ENCODE measurements around the gene BICDL2. TPM values are rescaled to one million over a fixed set of nuclear protein-coding genes. Genes with fewer than 3 reads are reported as not detected.

BICDL2 gene
- total and polyA plus RNA-seq, 9 of the 15 experiments (the other 6 are each of a cell fraction or from before 2014, with no cell fraction given) = 0.09 to 0.28 (median 0.09) TPM; not detected in 6

DNA sequence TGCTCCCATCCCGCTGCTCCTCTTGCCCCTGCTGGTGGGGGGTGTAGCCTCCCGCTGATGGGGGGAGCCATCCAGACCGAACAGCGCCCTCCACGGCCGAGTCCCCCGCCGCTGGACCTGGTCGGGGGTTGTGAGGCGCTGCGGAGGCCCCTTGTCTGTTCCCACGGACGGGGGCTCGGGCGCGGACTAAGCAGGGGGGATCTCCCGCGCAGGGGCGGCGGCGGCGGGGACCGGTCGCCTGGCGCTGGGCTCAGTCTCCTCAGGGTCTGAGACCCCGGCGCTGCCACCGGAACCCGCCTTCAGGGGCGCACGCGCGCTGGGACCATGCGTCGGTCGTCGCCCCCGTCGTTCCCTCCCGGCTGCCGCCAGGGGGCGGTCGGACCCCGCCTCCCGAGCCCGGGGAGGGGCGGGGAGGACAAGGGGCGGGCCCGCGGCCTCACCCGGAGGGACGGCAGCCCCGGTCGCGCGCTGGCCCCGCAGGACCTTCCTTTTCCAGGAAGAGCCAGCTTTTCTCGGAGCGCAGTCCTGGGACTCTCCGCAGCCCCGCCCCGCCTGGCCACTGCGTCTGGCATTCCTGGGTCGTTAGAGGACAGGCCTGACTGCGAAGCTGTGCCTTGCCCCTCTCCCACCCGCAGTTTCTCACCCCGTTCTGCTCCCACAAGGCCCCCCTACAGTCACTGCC lies 22.4 kb upstream of the BICDL2 start (continued):
- TF ChIP-seq GATAD2A (IDR thresholded peaks at IDR 0.05) = peak; percentile 11; the same call in 1 of the 2 replicates
- TF ChIP-seq, protein P1, sequence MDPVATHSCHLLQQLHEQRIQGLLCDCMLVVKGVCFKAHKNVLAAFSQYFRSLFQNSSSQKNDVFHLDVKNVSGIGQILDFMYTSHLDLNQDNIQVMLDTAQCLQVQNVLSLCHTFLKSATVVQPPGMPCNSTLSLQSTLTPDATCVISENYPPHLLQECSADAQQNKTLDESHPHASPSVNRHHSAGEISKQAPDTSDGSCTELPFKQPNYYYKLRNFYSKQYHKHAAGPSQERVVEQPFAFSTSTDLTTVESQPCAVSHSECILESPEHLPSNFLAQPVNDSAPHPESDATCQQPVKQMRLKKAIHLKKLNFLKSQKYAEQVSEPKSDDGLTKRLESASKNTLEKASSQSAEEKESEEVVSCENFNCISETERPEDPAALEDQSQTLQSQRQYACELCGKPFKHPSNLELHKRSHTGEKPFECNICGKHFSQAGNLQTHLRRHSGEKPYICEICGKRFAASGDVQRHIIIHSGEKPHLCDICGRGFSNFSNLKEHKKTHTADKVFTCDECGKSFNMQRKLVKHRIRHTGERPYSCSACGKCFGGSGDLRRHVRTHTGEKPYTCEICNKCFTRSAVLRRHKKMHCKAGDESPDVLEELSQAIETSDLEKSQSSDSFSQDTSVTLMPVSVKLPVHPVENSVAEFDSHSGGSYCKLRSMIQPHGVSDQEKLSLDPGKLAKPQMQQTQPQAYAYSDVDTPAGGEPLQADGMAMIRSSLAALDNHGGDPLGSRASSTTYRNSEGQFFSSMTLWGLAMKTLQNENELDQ (CRISPR knock-in tag; IDR thresholded peaks at IDR 0.05; ENCODE audit: borderline replicate concordance) = no peak
- TF ChIP-seq ZZZ3 (IDR thresholded peaks at IDR 0.05) = no peak
- TF ChIP-seq, protein P2, sequence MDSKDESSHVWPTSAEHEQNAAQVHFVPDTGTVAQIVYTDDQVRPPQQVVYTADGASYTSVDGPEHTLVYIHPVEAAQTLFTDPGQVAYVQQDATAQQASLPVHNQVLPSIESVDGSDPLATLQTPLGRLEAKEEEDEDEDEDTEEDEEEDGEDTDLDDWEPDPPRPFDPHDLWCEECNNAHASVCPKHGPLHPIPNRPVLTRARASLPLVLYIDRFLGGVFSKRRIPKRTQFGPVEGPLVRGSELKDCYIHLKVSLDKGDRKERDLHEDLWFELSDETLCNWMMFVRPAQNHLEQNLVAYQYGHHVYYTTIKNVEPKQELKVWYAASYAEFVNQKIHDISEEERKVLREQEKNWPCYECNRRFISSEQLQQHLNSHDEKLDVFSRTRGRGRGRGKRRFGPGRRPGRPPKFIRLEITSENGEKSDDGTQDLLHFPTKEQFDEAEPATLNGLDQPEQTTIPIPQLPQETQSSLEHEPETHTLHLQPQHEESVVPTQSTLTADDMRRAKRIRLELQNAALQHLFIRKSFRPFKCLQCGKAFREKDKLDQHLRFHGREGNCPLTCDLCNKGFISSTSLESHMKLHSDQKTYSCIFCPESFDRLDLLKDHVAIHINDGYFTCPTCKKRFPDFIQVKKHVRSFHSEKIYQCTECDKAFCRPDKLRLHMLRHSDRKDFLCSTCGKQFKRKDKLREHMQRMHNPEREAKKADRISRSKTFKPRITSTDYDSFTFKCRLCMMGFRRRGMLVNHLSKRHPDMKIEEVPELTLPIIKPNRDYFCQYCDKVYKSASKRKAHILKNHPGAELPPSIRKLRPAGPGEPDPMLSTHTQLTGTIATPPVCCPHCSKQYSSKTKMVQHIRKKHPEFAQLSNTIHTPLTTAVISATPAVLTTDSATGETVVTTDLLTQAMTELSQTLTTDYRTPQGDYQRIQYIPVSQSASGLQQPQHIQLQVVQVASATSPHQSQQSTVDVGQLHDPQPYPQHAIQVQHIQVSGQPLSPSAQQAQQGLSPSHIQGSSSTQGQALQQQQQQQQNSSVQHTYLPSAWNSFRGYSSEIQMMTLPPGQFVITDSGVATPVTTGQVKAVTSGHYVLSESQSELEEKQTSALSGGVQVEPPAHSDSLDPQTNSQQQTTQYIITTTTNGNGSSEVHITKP (IDR thresholded peaks at IDR 0.05; ENCODE audit: partially characterized antibody) = peak; percentile 19
- TF ChIP-seq, protein P3, sequence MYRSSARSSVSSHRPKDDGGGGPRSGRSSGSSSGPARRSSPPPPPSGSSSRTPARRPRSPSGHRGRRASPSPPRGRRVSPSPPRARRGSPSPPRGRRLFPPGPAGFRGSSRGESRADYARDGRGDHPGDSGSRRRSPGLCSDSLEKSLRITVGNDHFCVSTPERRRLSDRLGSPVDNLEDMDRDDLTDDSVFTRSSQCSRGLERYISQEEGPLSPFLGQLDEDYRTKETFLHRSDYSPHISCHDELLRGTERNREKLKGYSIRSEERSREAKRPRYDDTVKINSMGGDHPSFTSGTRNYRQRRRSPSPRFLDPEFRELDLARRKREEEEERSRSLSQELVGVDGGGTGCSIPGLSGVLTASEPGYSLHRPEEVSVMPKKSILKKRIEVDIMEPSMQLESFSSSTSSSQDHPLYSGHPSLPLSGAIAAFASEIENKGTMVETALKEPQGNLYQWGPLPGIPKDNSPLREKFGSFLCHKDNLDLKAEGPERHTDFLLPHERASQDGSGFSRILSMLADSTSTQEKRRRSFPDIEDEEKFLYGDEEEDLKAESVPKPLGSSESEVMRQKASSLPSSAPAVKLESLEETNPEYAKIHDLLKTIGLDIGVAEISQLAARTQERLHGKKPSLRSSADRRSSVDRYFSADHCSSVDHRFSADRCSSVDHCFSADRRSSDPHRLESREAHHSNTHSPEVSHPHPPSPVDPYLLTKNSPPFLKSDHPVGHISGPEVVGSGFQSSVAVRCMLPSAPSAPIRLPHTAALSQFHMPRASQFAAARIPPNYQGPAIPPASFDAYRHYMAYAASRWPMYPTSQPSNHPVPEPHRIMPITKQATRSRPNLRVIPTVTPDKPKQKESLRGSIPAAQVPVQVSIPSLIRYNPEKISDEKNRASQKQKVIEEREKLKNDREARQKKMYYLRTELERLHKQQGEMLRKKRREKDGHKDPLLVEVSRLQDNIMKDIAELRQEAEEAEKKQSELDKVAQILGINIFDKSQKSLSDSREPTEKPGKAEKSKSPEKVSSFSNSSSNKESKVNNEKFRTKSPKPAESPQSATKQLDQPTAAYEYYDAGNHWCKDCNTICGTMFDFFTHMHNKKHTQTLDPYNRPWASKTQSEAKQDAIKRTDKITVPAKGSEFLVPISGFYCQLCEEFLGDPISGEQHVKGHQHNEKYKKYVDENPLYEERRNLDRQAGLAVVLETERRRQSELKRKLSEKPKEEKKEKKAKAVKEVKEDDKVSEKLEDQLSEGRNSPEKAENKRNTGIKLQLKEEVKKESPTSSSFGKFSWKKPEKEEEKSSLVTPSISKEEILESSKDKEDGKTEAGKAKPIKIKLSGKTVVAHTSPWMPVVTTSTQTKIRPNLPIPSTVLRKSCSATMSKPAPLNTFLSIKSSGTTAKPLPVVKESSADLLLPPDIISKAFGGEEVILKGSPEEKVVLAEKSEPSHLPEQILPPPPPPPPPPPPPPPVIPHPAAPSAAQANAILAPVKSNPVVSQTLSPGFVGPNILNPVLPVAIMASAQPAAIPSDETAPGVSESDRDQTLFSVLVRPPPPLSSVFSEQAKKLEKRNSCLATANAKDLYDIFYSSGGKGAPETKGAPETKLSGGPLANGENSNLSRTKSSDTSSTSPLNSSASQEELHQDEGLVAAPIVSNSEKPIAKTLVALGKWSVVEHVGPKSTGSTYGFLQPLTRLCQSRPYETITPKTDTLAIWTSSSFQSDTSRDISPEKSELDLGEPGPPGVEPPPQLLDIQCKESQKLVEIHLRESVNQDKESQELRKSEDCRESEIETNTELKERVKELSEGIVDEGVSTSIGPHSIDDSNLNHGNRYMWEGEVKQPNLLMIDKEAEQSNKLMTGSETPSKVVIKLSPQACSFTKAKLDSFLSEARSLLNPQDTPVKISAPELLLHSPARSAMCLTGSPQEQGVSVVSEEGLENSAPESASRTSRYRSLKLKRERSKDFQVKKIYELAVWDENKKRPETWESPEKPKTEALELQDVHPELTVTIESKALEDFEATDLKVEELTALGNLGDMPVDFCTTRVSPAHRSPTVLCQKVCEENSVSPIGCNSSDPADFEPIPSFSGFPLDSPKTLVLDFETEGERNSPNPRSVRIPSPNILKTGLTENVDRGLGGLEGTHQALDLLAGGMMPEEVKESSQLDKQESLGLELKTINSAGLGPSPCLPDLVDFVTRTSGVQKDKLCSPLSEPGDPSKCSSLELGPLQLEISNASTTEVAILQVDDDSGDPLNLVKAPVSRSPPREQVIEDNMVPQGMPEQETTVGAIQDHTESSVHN (IDR thresholded peaks at IDR 0.05; ENCODE audit: borderline replicate concordance in 1 of 2, low read depth in 1 of 2) = no peak
- TF ChIP-seq, protein P4, sequence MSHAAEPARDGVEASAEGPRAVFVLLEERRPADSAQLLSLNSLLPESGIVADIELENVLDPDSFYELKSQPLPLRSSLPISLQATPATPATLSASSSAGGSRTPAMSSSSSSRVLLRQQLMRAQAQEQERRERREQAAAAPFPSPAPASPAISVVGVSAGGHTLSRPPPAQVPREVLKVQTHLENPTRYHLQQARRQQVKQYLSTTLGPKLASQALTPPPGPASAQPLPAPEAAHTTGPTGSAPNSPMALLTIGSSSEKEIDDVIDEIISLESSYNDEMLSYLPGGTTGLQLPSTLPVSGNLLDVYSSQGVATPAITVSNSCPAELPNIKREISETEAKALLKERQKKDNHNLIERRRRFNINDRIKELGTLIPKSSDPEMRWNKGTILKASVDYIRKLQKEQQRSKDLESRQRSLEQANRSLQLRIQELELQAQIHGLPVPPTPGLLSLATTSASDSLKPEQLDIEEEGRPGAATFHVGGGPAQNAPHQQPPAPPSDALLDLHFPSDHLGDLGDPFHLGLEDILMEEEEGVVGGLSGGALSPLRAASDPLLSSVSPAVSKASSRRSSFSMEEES (CRISPR knock-in tag; IDR thresholded peaks at IDR 0.05) = no peak
- no peak for TF ChIP-seq ZNF586 (CRISPR knock-in tag; conservative IDR thresholded peaks at IDR 0.05)
- no peak; the same call in 1 of the 2 replicates for TF ChIP-seq KLF6 (CRISPR knock-in tag; IDR thresholded peaks at IDR 0.05; ENCODE audit: borderline replicate concordance)
- TF ChIP-seq BRD4 (IDR thresholded peaks at IDR 0.05) = no peak
- TF ChIP-seq SMC3 (conservative IDR thresholded peaks at IDR 0.05; ENCODE audit: insufficient read depth, low read depth, low read length) = peak; percentile 86
- TF ChIP-seq TRIM24 (IDR thresholded peaks at IDR 0.05) = no peak

Data from K562 (cell line).